Measurements from ENCODE around the gene PRR5.
A peak's percentile ranks its signal among the peaks of the same experiment; 100 is the strongest.
"Not testable (repeated sequence)": the region's sequence is repeated elsewhere in the genome, so short reads cannot be mapped to it uniquely, and the experiment has no call there.

Gene PRR5

DNA sequence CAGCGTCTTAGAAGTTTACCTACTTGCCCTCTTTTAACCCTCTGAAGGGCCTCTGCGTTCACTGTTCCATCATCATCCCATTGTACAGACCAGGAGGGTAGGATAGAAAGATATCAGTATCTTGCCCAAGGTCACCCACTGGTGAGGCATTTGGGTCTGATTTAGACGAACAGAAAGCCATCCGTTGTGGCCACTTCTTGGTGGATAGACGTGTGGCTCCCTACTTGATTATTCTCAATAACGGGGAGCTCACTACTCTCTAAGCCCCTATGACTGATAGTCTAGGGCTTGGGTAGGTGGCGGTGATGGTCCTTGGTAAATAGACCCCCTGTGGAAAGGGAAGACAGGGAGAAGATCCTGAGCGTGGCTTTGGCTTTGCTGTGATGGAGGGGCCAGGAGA lies 28.6 kb upstream of the PRR5 start:
- DNase-seq (ENCODE audit: low read depth): no peak

DNA sequence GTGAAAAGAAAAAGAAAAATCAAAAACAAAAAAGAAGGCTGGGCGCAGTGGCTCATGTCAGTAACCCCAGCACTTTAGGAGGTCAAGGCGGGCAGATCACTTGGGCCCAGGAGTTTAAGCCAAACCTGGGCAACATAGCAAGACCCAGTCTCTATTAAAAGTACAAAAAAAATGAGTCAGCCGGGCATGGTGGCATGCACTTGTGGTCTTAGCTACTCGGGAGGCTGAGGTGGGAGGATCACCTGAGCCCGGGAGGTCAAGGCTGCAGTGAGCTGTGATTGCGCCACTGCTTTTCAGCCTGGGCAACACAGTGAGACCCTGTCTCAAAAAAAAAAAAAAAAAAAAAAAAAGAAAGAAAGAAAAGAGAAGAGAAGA lies 26.0 kb upstream of the PRR5 start:
- not testable (repeated sequence) for DNase-seq (ENCODE audit: low read depth)

DNA sequence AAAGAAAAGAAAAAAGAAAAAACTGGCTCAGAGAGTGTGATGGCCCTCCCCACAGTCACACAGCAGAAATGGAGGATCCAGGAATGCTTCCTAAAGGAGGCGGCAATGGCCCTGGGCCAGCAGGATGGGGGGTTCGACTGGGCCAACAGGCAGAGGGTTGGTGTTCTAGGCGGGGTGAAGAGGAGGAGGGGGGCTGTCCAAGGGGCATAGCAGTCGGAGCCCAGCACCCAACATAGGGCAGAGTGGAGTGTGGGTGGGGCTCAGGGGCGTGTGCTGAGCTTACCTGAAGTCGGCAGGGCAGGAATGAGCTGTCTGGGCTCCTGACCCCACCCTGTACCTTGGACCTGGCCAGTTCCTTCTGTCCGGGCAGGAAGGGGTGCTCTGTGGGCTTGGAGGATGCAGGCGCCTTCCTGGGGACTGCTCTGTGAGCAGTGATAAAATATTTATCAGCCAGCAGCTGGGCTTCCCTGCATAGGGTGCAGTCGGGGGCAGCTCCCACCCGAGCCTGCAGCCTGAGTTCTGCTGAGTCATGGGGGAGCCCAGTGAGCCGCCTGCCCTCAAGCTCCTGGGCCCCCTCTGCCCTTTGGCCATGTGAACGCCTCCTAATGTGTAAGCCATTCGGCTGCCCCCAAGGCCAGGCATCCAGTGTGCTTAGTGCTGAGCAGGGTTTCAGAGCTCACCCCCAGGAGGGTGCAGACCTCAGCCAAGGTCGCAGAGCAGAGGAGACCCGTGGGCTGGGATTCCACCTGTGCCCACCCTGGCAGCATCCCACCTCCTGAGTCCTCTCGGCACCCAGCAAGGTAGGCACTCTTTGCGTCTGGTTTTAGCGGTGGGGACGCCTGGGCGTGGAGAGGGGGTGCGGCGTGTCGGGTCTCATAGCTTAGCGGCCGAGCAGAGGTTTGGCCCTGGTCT lies 25.3 kb upstream of the PRR5 start:
- no peak for DNase-seq (ENCODE audit: low read depth)

DNA sequence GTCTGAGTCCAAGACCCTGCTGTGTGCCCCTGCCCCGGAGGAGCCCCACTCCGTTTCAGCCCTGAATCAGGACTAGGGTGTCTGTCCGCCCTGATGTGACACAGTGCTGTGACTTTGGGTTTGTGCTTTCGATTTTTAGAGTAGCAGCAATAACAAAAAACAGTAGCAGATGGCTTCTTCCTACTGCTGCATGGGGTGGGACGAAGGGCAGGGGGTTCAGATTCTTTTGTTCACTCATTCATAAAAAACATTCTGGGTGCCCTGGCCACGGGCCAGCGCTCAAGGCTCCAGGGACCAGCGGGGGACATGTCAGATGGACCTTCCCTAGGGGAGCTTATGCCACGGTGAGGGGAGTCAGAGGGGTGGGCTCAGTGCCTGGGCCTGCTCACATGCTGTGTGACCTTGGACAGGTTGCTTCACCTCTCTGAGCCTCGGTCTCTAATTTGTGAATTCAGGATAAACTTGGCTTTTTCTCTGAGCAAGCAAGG lies 24.6 kb upstream of the PRR5 start:
- DNase-seq (ENCODE audit: low read depth): no peak

DNA sequence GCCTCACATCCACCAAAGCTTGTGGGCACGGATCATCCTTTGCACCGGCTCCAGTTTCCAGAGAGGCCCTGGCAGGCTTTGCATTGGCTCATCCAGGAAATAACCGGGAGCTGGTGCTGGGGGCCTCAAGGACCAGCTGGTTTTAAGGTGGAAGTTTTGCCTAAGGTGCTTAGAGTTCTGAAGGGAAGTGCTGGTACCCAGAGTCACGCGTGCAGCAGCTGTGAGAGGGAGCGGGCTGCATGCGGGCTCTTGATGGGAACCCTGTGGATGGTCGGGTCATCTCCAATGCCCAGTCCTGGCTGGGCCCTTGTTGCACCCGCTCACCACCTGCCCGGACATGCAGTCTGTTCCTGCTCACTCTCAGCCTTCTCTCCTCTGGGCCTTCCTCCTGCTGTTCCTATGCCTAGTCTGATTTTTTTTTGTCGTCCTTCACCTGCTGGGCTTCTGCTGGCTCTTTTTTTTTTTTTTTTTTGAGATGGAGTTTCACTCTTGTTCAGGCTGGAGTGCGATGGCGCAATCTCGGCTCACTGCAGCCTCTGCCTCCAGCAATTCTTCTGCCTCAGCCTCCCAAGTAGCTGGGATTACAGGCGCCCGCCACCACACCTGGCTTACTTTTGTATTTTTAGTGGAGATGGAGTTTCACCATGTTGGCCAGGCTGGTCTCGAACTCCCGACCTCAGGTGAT lies 24.0 kb upstream of the PRR5 start:
- no peak for DNase-seq (ENCODE audit: low read depth)

DNA sequence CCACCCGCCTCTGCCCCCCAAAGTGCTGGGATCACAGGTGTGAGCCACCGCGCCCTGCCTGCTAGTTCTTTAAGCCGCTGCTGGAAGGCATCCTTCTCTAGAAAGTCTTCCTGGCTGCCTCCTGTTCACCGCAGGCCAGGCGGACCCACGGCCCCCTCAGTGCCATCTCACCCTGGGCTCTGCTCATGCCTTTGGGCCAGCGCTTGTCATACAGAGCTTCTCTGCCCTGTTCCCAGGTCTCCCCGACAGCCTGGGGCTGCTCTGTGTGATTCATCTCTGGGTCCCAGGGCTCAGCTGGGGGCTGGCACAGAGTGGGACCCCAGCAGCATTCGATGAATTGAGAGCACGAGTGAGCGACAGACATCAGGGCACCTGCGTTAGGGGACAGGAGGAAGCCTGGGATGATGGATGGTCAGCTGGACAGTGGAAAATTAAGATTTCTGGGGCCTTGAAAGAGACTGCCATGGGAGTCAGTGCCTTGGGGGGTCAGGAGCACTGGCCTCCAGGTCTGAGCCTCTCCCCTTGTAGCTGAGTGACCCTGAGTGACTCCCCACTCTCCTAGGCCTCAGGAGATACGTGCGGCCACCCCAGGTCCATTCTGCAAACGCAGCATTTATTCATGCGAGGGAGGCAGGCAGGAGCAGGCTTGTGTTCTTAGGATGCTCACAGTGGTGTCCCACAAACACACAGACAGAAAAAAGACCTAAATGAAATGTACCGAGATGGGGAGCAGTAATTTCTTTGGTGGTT lies 23.3 kb upstream of the PRR5 start:
- no peak for DNase-seq (ENCODE audit: low read depth)

DNA sequence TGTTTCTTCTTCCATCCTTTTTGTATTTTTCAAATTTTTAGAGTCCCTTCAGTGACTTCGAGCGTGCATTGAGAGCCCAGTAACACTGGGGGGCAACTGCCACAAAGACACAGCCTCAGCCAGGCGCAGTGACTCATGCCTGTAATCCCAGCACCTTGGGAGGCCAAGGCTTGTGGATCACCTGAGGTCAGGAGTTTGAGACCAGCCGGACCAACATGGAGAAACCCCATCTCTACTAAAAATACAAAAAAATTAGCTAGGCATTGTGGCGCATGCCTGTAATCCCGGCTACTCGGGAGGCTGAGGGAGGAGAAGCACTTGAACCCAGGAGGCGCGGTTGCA lies 22.7 kb upstream of the PRR5 start:
- not testable (repeated sequence) for DNase-seq (ENCODE audit: low read depth)

DNA sequence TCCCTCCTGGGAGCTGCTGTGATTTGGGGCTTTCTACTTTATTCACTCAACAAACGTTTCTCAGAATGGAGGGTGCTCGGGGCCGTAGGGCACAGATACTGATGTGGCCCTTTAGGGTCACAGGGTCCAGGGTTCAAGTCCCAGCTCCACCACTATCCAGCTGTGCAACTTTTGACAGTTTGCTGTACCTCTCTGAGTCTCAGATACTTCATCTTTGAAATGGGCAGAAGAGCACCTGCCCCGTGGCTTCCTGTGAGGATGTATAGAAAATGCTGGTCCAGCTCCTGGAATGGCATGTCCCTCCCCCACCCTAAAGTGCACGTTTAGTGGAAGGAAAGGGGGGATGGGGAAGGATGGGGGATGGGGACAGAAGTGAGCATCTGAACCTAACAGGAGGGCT lies 21.9 kb upstream of the PRR5 start:
- no peak for DNase-seq (ENCODE audit: low read depth)

DNA sequence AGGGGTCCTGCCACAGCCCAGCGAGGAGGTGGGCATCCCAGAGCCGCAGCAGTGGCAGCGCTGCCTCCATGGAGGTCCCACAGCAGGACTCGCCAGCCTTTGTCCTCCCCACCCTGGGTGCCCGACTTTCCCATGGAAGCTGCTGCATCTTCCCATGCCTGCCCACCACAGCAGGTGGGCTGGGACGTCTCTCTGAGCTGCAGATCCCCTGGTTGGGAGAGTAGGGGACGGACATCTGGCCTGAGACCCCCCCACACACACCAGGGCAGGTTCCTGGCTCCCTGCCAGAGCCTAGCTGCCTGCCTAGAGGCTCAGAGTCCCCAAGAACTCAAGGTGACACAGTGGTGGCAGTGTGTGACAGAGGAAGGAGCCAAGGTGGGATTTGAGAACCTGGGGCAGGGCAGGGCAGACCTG lies 21.5 kb upstream of the PRR5 start:
- no peak for DNase-seq (ENCODE audit: low read depth)

DNA sequence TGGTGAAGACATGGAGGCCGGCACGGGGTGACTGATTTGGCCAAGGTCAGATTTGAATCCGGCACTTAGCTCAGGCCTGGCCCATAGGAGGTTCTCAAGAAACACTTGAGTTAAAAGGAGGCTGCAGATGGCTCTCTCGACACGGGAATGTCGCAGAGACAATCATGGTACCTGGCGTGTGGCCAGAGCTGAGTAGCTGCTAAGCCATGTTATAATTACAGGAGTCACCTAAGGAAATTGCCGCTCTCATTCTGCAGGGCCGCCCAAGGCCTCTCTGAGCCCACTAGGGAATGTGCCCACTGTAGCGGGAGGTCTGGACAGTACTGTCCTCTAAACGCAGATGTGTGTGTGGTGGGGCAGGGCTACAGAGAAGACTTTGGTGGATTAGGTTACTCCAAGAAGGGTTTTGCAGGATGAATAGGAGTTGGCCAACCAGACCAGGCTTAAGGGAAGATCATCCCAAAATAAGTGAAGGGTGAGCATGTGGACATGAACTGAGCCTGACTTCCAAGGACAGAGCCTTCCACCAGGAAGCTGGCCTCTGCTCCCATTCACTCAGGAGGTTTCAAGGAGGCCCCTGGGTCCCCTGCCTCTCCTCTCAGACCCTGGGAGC lies 19.3 kb upstream of the PRR5 start:
- DNase-seq (ENCODE audit: low read depth): no peak

DNA sequence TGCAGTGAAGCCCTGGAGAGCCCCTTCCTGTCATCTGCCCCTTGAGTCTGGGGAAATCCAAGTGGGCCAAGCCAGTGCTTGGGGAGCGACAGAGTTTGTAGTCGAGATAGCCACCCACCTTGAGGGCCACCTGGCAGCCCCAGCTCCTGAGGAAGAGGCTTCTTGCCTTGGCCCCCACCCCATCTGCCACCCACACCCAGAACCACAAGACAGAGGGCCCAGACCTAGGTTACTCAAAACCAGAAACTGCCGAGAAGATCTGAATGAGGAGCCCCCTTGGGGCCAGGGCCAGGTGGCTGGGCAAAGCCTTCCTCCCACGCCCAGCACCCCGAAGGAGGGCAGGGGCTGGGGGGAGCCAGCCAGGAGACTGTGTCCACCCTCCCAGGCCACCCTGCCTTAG lies 18.8 kb upstream of the PRR5 start:
- no peak for DNase-seq (ENCODE audit: low read depth)

DNA sequence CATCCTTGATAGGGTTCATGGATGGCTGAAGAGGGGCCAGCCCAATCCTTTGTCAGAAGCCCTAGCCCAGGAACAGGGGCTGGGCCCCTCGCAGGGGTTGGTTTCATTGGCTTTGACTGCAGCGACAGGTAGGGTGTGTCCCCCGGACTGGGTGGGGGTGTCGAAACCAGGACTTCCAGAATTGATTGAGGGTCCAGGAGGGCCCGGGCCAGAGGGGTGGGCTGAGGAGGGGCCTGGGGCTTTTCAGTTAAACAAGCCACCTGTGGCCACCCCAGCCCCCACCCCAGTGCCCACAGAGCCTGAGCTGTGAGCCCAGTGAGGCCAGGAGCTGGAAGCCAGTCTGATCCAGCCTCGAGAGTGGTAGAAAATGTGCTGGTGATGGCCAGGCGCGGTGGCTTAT lies 18.1 kb upstream of the PRR5 start:
- no peak for DNase-seq (ENCODE audit: low read depth)

DNA sequence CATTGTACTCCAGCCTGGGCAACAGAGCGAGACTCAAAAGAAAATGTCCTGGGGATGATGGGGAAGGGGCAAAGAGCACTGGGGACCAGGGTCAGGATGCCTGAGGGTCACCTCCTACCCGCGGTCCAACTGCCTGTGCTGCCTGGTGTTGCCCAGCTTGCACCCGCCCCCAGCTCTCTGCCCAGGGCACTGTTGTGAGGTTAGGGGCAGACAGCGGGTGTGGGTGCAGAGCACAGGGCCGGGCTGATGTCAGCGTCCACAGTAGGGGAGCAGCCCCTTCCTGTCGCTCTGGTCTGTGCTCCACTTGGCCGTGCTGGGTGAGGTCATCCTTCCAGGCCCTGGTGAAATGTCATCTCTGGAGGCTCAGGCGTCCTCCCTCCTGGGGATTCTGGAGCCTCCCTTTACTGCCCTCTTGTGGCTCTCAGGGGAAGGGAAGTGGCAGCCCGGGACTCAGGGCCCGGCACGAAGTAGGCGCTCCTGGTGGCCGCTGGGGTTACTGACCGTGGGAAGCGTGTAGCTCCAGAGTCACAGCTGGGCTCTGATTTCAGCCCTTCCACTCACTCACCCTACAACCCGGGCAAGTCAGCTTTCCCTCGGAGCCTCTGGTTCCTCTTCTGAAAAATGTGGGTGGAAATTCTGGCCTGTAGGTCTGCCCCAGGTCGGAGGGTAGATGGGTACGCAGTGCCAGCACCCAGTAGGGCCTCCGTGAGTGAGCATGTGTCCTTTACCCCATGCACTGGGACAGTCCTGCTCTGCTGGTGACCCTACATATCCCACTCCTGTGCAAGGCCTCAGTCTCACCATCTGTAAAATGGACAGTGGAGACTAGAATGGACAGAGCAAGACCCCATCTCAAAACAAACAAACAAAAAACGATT lies 17.3 kb upstream of the PRR5 start:
- peak; percentile 72 for DNase-seq (ENCODE audit: low read depth)

DNA sequence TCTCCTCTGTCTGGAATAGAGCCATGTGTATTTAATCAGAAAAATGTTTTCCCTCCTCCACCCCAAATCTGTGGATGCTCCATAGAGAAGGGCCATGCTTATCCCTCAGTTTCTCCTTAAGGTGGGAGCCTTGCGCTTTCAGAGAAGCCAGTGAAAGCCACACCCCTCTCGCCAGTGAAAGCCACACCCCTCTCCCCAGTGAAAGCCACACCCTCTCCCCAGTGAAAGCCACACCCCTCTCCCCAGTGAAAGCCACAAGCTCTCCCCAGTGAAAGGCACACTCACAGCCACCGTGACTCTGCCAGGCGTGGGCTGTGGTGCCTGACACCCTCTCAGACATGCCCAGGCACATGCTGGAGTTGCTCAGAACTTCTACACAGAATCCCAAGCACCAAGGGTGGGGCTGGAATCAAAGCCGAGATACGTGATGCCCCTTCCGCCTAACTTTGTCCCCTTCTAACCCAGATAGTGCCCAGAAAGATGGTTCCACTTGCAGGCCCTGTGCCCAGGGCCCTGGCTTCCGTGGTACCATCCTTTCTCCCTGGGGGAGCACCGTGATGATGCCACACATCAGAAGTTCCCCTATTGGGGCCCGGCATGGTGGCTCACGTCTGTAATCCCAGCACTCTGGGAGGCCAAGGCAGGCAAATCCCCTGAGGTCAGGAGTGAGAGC lies 16.5 kb upstream of the PRR5 start:
- DNase-seq (ENCODE audit: low read depth): peak; percentile 60

DNA sequence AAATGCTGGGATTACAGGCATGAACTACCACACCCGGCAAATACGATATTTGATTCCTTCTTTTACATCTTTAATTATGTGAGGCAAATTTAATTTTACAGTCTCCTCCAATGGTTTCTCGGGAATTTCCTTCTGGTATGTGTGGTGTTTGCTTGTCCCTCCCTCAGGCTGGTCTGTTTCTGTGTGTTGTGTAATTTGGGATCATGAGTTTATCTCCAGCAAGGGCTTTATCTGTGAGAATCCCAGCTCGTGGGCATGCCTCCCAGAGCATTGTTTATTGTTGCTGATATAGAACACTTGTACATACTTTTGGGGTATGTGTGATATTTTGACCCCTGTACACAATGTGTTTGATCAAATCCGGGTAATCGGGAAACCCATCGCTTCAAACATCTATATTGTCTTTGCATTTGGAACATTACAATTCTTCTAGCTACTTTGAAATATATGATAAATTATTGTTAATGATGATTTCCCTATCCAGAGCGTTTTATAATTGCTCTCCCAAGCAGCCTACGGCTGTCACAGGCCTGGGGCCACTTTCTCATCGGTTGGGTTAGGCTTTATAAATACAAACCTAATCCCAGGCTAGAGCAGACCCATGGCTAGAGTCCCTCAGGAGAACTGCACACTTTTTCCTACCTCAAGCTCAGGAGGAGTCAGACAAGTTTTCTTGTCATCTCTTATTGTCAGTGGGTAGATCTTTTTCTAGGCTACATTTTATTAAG lies 15.0 kb upstream of the PRR5 start:
- DNase-seq (ENCODE audit: low read depth): no peak

DNA sequence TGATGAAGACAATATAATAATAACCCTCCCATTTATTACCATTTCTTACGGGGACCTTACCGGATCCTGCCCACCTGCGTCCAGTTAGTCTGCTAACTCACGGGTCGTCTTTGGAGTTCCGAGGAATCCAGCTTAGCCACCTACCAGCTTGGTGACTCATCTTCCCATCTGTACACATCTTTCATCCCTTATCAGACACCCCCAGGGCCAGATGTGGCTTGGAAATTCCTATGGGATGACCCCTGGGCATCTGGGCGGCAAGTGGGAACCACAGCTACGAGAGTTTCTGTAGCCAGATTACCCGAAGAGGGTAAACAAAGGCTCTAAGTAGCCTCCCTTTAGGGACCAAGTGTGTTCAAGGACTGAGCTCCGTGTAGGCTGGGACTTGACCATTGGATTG lies 12.8 kb upstream of the PRR5 start:
- no peak for DNase-seq (ENCODE audit: low read depth)

DNA sequence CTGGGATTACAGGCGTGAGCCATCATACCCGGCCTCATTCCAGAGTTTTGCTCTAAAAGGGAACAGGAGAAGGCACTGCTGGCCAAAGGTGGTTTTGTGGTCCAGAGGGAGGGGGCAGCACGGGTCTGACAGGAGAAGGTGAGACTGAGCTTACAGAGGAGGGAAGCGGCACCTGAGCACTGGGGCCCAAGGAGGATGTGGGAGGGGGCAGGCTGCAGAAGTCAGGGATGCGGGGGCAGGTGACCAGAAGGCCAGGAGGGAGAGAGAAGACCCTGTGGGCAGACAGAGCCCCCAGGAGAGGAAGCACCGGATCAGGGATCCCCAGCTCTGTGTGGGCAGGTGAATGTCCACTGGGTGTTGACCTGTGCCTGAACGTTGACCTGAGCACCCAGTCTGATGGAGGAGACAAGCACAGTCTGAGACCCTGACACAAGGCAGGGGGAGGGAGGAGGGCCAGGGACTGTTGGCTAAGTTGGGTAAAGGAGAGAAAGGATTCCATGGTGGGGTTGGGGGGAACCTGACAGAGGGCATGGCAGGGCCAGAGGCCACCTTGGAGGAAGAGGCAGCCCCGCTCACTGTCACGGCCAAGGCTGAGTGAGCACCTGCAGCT lies 12.0 kb upstream of the PRR5 start:
- no peak for DNase-seq (ENCODE audit: low read depth)

DNA sequence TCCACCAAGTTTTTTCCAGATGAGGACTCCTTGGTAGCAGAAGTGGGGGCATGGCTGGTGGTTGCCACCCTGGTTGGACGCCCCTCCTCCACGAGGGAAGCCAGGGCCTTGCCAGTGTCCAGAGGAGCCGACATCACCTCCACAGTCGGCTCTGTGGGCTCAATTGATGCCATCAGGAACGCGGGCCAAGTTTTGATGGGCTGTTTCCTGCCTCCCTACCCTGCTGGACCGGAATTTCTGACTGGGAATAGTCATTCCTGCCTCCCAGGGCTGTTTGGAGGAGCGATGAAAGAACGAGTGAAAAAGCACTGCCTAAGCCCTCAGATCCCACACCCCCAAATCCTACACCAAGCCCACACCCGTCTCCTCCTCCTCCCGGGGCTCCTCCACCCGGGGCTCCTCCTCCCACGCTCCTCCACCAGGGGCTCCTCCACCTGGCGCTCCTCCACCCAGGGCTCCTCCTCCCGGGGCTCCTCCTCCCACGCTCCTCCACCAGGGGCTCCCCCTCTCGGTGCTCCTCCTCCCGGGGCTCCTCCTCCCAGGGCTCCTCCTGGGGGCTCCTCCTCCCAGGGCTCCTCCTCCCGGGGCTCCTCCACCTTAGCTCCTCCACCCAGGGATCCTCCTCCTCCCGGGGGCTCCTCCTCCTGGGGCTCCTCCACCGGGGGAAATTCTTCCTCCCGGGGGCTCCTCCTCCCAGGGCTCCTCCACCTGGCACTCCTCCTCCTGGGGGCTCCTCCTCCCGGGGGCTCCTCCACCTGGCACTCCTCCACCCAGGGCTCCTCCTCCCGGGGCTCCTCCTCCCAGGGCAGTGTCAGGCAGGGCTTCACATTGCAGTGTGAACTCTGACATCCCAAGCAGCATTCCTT lies 10.0 kb upstream of the PRR5 start:
- no peak for DNase-seq (ENCODE audit: low read depth)

DNA sequence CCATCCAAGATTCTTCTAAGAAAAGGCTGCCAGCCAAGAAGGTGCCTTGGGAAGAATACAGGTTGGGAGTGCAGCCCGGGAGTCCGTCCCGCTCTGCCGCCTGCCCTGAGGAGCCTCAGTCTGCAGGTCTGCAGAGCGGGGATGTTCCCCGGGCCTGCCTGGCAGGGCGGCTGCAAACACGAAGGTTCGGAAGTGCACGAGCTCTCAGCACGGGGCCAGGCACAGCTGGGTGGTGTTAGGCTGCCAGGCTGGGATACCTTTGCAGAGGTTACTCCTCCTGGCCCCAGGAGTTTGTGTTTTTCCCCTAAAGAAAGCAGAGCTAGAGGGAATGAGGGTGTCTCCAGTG lies 9.4 kb upstream of the PRR5 start:
- no peak for DNase-seq (ENCODE audit: low read depth)

Measured in stimulated activated CD8-positive, alpha-beta memory T cell treated with anti-CD3 and anti-CD28 coated beads, Interleukin-15, amount 100 ng/mL, for 1 hour (primary cell).